Fibroblast of skin of abdomen (primary cell): ENCODE results near the gene NELFA.

ENCODE experiments used
- DNase-seq: peaks from one replicate; pipeline ENCODE4 v3.0.0-alpha.2; 2013

NELFA gene

GRCh38 chr4:1981251-1982058 is 27.3 kb downstream of the NELFA start:
- DNase-seq: no peak

GRCh38 chr4:1980561-1981041 is 28.2 kb downstream of the NELFA start:
- no peak for DNase-seq

- DNase-seq: no peak
Measured at GRCh38 chr4:1979477-1980196, 29.1 kb downstream of the NELFA start.

GRCh38 chr4:1978741-1979476 is 29.9 kb downstream of the NELFA start:
- no peak for DNase-seq

- no peak for DNase-seq
Measured at GRCh38 chr4:1978226-1978625, 30.5 kb downstream of the NELFA start.

- no peak for DNase-seq
Measured at GRCh38 chr4:1976416-1977352, 32.1 kb downstream of the NELFA start.

- DNase-seq: no peak
Measured at GRCh38 chr4:1975880-1976279, 32.9 kb downstream of the NELFA start.

- no peak for DNase-seq
Measured at GRCh38 chr4:1975391-1975801, 33.4 kb downstream of the NELFA start.

- DNase-seq: no peak
Measured at GRCh38 chr4:1974840-1975239, 33.9 kb downstream of the NELFA start.

- no peak for DNase-seq
Measured at GRCh38 chr4:1973661-1974060, 35.1 kb downstream of the NELFA start.

- DNase-seq: no peak
Measured at GRCh38 chr4:1973218-1973617, 35.6 kb downstream of the NELFA start.

- no peak for DNase-seq
Measured at GRCh38 chr4:1972414-1972813, 36.4 kb downstream of the NELFA start.

- no peak for DNase-seq
Measured at GRCh38 chr4:1971456-1972200, 37.1 kb downstream of the NELFA start.

GRCh38 chr4:1970926-1971325 is 37.8 kb downstream of the NELFA start:
- DNase-seq: no peak

GRCh38 chr4:1969928-1970723 is 38.6 kb downstream of the NELFA start:
- DNase-seq: no peak

- DNase-seq: no peak
Measured at GRCh38 chr4:1968686-1969295, 40.0 kb downstream of the NELFA start.

GRCh38 chr4:1967512-1968149 is 41.1 kb downstream of the NELFA start:
- DNase-seq: no peak

GRCh38 chr4:1964971-1965370 is 43.8 kb downstream of the NELFA start:
- DNase-seq: no peak

- no peak for DNase-seq
Measured at GRCh38 chr4:1964443-1964842, 44.3 kb downstream of the NELFA start.
